ENCODE measurements around the gene DNAH14. TPM values are rescaled to one million over a fixed set of nuclear protein-coding genes. Genes with fewer than 3 reads are reported as not detected.
"Not testable (repeated sequence)": the region's sequence is repeated elsewhere in the genome, so short reads cannot be mapped to it uniquely, and the experiment has no call there.

The DNAH14 gene
- total and polyA plus RNA-seq, 9 of the 15 experiments (the other 6 are each of a cell fraction or from before 2014, with no cell fraction given): 58.4 to 142 (median 98.4) TPM

DNA sequence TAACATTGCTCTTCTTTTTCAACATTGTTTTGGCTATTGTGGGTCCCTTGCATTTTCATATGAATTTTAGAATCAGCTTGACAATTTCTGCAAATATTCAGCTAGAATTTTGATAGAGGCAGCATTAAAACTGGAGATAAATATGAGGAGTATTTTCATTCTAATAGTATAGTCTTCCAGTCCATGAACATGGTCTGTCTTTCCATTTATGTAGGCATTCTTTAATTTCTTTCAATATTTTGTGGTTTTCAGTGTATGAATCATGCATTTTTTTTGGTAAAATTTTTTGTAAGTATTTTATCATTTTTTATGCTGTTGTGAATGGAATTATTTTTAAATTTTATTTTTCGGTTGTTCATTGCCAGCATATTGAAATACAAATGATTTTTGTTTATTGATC lies 97.2 kb downstream of the DNAH14 start (continued):
- TF ChIP-seq MNT (conservative IDR thresholded peaks at IDR 0.05): no peak
- TF ChIP-seq CBX2 (IDR thresholded peaks at IDR 0.05; ENCODE audit: insufficient read depth, low read length, poor library complexity, severe bottlenecking): no peak
- TF ChIP-seq CCNT2 (IDR thresholded peaks at IDR 0.05; ENCODE audit: borderline replicate concordance, extremely low read depth, insufficient read length, low read depth, low read length): no peak
- no peak for TF ChIP-seq MBD2 (IDR thresholded peaks at IDR 0.05; ENCODE audit: borderline replicate concordance, low read depth)
- TF ChIP-seq, protein P1, sequence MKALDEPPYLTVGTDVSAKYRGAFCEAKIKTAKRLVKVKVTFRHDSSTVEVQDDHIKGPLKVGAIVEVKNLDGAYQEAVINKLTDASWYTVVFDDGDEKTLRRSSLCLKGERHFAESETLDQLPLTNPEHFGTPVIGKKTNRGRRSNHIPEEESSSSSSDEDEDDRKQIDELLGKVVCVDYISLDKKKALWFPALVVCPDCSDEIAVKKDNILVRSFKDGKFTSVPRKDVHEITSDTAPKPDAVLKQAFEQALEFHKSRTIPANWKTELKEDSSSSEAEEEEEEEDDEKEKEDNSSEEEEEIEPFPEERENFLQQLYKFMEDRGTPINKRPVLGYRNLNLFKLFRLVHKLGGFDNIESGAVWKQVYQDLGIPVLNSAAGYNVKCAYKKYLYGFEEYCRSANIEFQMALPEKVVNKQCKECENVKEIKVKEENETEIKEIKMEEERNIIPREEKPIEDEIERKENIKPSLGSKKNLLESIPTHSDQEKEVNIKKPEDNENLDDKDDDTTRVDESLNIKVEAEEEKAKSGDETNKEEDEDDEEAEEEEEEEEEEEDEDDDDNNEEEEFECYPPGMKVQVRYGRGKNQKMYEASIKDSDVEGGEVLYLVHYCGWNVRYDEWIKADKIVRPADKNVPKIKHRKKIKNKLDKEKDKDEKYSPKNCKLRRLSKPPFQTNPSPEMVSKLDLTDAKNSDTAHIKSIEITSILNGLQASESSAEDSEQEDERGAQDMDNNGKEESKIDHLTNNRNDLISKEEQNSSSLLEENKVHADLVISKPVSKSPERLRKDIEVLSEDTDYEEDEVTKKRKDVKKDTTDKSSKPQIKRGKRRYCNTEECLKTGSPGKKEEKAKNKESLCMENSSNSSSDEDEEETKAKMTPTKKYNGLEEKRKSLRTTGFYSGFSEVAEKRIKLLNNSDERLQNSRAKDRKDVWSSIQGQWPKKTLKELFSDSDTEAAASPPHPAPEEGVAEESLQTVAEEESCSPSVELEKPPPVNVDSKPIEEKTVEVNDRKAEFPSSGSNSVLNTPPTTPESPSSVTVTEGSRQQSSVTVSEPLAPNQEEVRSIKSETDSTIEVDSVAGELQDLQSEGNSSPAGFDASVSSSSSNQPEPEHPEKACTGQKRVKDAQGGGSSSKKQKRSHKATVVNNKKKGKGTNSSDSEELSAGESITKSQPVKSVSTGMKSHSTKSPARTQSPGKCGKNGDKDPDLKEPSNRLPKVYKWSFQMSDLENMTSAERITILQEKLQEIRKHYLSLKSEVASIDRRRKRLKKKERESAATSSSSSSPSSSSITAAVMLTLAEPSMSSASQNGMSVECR (CRISPR knock-in tag; IDR thresholded peaks at IDR 0.05): no peak

GRCh38 chr1:225036441-225036840 lies 107.0 kb downstream of the DNAH14 start:
- H3K9me3 ChIP-seq (replicated peaks; ENCODE audit: control insufficient read depth, insufficient read depth, low read depth, low read length); H3K4me2 ChIP-seq (ENCODE audit: insufficient read depth, low read length); H3K4me3 ChIP-seq; POLR2A ChIA-PET; H3K27ac ChIP-seq (ENCODE audit: extremely low read depth, low read depth, low read length); intact Hi-C loops (cut with micrococcal nuclease); H3K9me1 ChIP-seq (ENCODE audit: control insufficient read depth, insufficient read depth, low read length); H4K20me1 ChIP-seq (replicated peaks; ENCODE audit: control insufficient read depth, insufficient read depth, low read length); H3K27me3 ChIP-seq (ENCODE audit: control insufficient read depth in 2 of 2, insufficient read depth in 2 of 2, low read length in 2 of 2); BruUV-seq (replicated peaks); H3K79me2 ChIP-seq (ENCODE audit: control insufficient read depth, insufficient read depth, low read length); H3K4me1 ChIP-seq (replicated peaks in 1 of 2; ENCODE audit: control insufficient read depth in 2 of 2, insufficient read depth in 2 of 2, low read length in 2 of 2); DNase-seq (ENCODE audit: extremely low read depth in 1 of 4, low spot score in 3 of 4); H3K36me3 ChIP-seq (ENCODE audit: control insufficient read depth, insufficient read depth, low read length); H2AFZ ChIP-seq (ENCODE audit: low read depth, low read length); FAIRE-seq; H3K9ac ChIP-seq (ENCODE audit: insufficient read depth in 1 of 2, low read depth in 2 of 2, low read length in 2 of 2); in situ Hi-C loops (cut with MboI); ATAC-seq; CTCF ChIA-PET (ENCODE audit: low intra/inter-chr PET ratio): not testable (repeated sequence)
- WGBS (ENCODE audit: insufficient coverage, low coverage, missing lambda C conversion rate): 20% methylated on average over 1 of the region's 1 CpG

All from K562 (cell line).